PC-9 (cell line): Measurements from ENCODE around the gene SEMA5A. TPM values are rescaled to one million over a fixed set of nuclear protein-coding genes. Genes with fewer than 3 reads are reported as not detected.

Source experiments
- BruUV-seq: library from RNA; stranded (reverse); fragments of 400-500 nt; replicated peaks from 2 replicates; lab custom pipeline; 2021; lab: Mats Ljungman, UMichigan
- CTCF ChIA-PET: fragments of 300-600 bp; sonication (Branson Sonifier 250); formaldehyde crosslinking; loops from one replicate; lab custom pipeline; 2022; ENCODE audit warnings: antibody characterized with exemption; lab: Charles Lee
- POLR2A ChIA-PET: fragments of 300-600 bp; sonication (Branson Sonifier 250); formaldehyde crosslinking; loops from one replicate; lab custom pipeline; 2022; ENCODE audit warnings: antibody characterized with exemption; ENCODE audit not compliant: unreplicated experiment; lab: Charles Lee
- DNase-seq, 2 experiments: peaks; one replicate each; pipeline versions ENCODE4 v3.0.0 to v3.0.0-alpha.2; 2015 to 2022; ENCODE audit warnings: mixed read lengths in 1 of 2
- H2AFZ ChIP-seq: fragments of 200-600 bp; sonication (generic); 2 replicates; pipeline ENCODE4 v1.8.1; 2017; ENCODE audit warnings: antibody characterized with exemption
- H3F3A ChIP-seq: fragments of 200-600 bp; sonication (generic); 2 replicates; pipeline ENCODE4 v1.8.1; 2017; ENCODE audit warnings: antibody characterized with exemption, mild to moderate bottlenecking, low read depth; ENCODE audit not compliant: insufficient read depth
- H3K27ac ChIP-seq: fragments of 200-600 bp; sonication (generic); 2 replicates; pipeline ENCODE4 v1.6.1; 2016; ENCODE audit warnings: mixed run types
- H3K27me3 ChIP-seq: fragments of 200-600 bp; sonication (generic); 2 replicates; pipeline ENCODE4 v1.6.1; 2016; ENCODE audit warnings: low read depth, mixed run types; ENCODE audit not compliant: insufficient read depth
- H3K36me3 ChIP-seq: fragments of 200-600 bp; sonication (generic); 2 replicates; pipeline ENCODE4 v1.6.1; 2016; ENCODE audit warnings: low read depth, mixed run types
- H3K4me1 ChIP-seq: fragments of 200-600 bp; sonication (generic); replicated peaks from 2 replicates; pipeline ENCODE4 v1.6.1; 2016; ENCODE audit warnings: mixed run types; ENCODE audit not compliant: insufficient read depth
- H3K4me2 ChIP-seq: fragments of 200-600 bp; sonication (generic); 2 replicates; pipeline ENCODE4 v1.6.1; 2017; ENCODE audit warnings: mixed run types
- H3K4me3 ChIP-seq: fragments of 200-600 bp; sonication (generic); 2 replicates; pipeline ENCODE4 v1.6.1; 2016; ENCODE audit warnings: mixed run types
- H3K79me2 ChIP-seq: fragments of 200-600 bp; sonication (generic); 2 replicates; pipeline ENCODE4 v1.6.1; 2017; ENCODE audit warnings: low read depth, mixed run types
- H3K9me2 ChIP-seq: fragments of 200-600 bp; sonication (generic); 2 replicates; pipeline ENCODE4 v1.8.1; 2017; ENCODE audit warnings: mild to moderate bottlenecking; ENCODE audit not compliant: insufficient read depth
- H3K9me3 ChIP-seq: fragments of 200-600 bp; sonication (generic); 2 replicates; pipeline ENCODE4 v1.8.1; 2016; ENCODE audit warnings: low read depth; ENCODE audit not compliant: insufficient read depth
- H4K20me1 ChIP-seq: fragments of 200-600 bp; sonication (generic); 2 replicates; pipeline ENCODE4 v1.8.1; 2017; ENCODE audit not compliant: insufficient read depth
- CTCF ChIP-seq: fragments of 200-600 bp; sonication (generic); conservative IDR thresholded peaks from 2 replicates; pipeline ENCODE4 v1.6.1; 2017; ENCODE audit warnings: mixed run types, antibody characterized with exemption, mild to moderate bottlenecking, moderate library complexity
- EZH2 ChIP-seq: fragments of 200-600 bp; sonication (generic); IDR thresholded peaks from 2 replicates; pipeline ENCODE4 v1.8.0; 2017; ENCODE audit warnings: antibody characterized with exemption, low read depth
- intact Hi-C: fragments of 100-400 bp; cut with micrococcal nuclease; formaldehyde crosslinking; loops from one replicate; pipeline ENCODE4 v1.10.0; 2022; ENCODE audit not compliant: unreplicated experiment
- total RNA-seq: library from RNA; stranded (reverse); gene quantifications from 2 replicates; pipeline ENCODE4 v1.2.3, GENCODE V29; 2021

SEMA5A gene
- total RNA-seq, 1 experiment from 2014 or later: not detected

GRCh38 chr5:9082996-9083395 lies 462.9 kb downstream of the SEMA5A start:
- H3K4me2 ChIP-seq: no peak overlapping the region
- H3K36me3 ChIP-seq: no peaks in the 10 kb centered on the region
- TF ChIP-seq CTCF (no peak), EZH2 (no peak)
- ChIA-PET POLR2A (no interaction called here), CTCF (no interaction called here)
- intact Hi-C loops: no loop called here
- H3K79me2 ChIP-seq: no peaks in the 10 kb centered on the region
- DNase-seq: no peak
- no peaks in the 10 kb centered on the region; the same call in 1 of the 2 replicates for H3K9me3 ChIP-seq
- BruUV-seq: no TSS peak
- H3K27ac ChIP-seq: no peak overlapping the region
- H3F3A ChIP-seq: no peaks in the 10 kb centered on the region
- H3K4me3 ChIP-seq: no peak overlapping the region
- no peak overlapping the region for H2AFZ ChIP-seq
- no peaks in the 10 kb centered on the region for H4K20me1 ChIP-seq
- H3K9me2 ChIP-seq: no peaks in the 10 kb centered on the region
- no peaks in the 10 kb centered on the region for H3K4me1 ChIP-seq
- H3K27me3 ChIP-seq: no peaks in the 10 kb centered on the region

DNA sequence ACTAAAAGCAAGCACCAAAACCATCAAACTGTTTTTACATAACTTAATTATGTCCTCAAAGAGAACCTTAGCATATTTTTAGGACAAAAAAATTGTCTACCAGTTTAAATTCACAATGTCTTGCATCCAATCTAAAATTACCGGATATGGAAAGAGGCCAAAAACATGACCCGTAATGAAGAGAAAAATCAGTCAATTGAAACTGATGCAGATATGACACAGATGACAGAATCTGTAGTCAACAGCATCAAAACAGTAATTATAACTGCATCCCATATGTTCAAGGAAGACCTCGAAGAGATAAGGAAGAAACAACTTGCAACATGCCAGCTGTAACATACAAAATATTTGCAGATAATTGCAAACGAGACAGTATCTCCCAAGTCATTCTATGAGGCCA lies 473.2 kb downstream of the SEMA5A start:
- Histone ChIP-seq H3K27ac (no peak overlapping the region), H3K9me3 (no peaks in the 10 kb centered on the region; the same call in 1 of the 2 replicates), H2AFZ (no peak overlapping the region), H3K4me2 (no peak overlapping the region), H3K36me3 (no peaks in the 10 kb centered on the region), H3F3A (no peaks in the 10 kb centered on the region), H3K4me3 (no peak overlapping the region), H3K79me2 (no peaks in the 10 kb centered on the region), H4K20me1 (no peaks in the 10 kb centered on the region), H3K27me3 (no peaks in the 10 kb centered on the region), H3K9me2 (no peaks in the 10 kb centered on the region), H3K4me1 (no peaks in the 10 kb centered on the region)
- DNase-seq: no peak
- no TSS peak for BruUV-seq
- POLR2A ChIA-PET: no interaction called here
- CTCF ChIA-PET: no interaction called here
- intact Hi-C loops: no loop called here
- TF ChIP-seq CTCF (no peak), EZH2 (no peak)

GRCh38 chr5:9071524-9071923 lies 474.4 kb downstream of the SEMA5A start:
- H4K20me1 ChIP-seq: no peaks in the 10 kb centered on the region
- H3K27me3 ChIP-seq: no peaks in the 10 kb centered on the region
- no peak overlapping the region for H3K4me2 ChIP-seq
- no peak overlapping the region for H3K4me3 ChIP-seq
- POLR2A ChIA-PET: no interaction called here
- H2AFZ ChIP-seq: no peak overlapping the region
- no peaks in the 10 kb centered on the region for H3F3A ChIP-seq
- DNase-seq: no peak
- CTCF ChIA-PET: no interaction called here
- intact Hi-C loops: no loop called here
- H3K79me2 ChIP-seq: no peaks in the 10 kb centered on the region
- BruUV-seq: no TSS peak
- no peaks in the 10 kb centered on the region for H3K9me2 ChIP-seq
- no peaks in the 10 kb centered on the region; the same call in 1 of the 2 replicates for H3K9me3 ChIP-seq
- TF ChIP-seq EZH2 (no peak), CTCF (no peak)
- H3K4me1 ChIP-seq: no peaks in the 10 kb centered on the region
- H3K36me3 ChIP-seq: no peaks in the 10 kb centered on the region
- no peak overlapping the region for H3K27ac ChIP-seq
